H1 (cell line): ENCODE results near the gene ZNF536. TPM values are rescaled to one million over a fixed set of nuclear protein-coding genes. Genes with fewer than 3 reads are reported as not detected.

Experiments used
- CTCF ChIA-PET: fragments of 300-600 bp; sonication (Branson Sonifier 250); formaldehyde crosslinking; loops from one replicate; lab custom pipeline; 2021; ENCODE audit not compliant: partially characterized antibody; lab: Charles Lee
- POLR2A ChIA-PET: fragments of 300-600 bp; sonication (Branson Sonifier 250); formaldehyde crosslinking; loops from one replicate; lab custom pipeline; 2021; ENCODE audit warnings: inconsistent platforms; ENCODE audit not compliant: partially characterized antibody; lab: Charles Lee
- DNase-seq, 2 experiments: peaks; one replicate each; pipeline versions ENCODE4 v3.0.0 to v3.0.0-alpha.2; 2010 to 2022; ENCODE audit warnings: low spot score in 2 of 2, low read depth in 1 of 2, mixed read lengths in 1 of 2
- FAIRE-seq: peaks from 2 replicates; lab custom pipeline; 2011; peaks lifted over from hg19 to GRCh38; lab: Jason Lieb, UNC
- H2AFZ ChIP-seq: 2 replicates; pipeline ENCODE4 v1.8.1; 2012; ENCODE audit warnings: low read length, inconsistent platforms
- H2AK5ac ChIP-seq: 2 replicates; pipeline ENCODE4 v1.6.1; 2013; ENCODE audit warnings: low read depth, low read length
- H2BK120ac ChIP-seq: replicated peaks from 2 replicates; pipeline ENCODE3; 2013; ENCODE audit warnings: low read depth, low read length, inconsistent platforms
- H2BK12ac ChIP-seq: 2 replicates; pipeline ENCODE4 v1.6.1; 2013; ENCODE audit warnings: low read depth, low read length
- H2BK15ac ChIP-seq: 2 replicates; pipeline ENCODE4 v1.6.1; 2013; ENCODE audit warnings: low read length
- H2BK20ac ChIP-seq: 2 replicates; pipeline ENCODE4 v1.6.1; 2013; ENCODE audit warnings: low read length
- H2BK5ac ChIP-seq: 2 replicates; pipeline ENCODE4 v1.6.1; 2013; ENCODE audit warnings: low read depth, low read length
- H3K14ac ChIP-seq: 2 replicates; pipeline ENCODE4 v1.6.1; 2013; ENCODE audit warnings: inconsistent platforms; ENCODE audit not compliant: insufficient read length
- H3K18ac ChIP-seq: 2 replicates; pipeline ENCODE4 v1.6.1; 2013; ENCODE audit warnings: low read length; ENCODE audit errors: extremely low read depth
- H3K23ac ChIP-seq: 2 replicates; pipeline ENCODE4 v1.6.1; 2013; ENCODE audit warnings: inconsistent platforms; ENCODE audit not compliant: insufficient read length
- H3K23me2 ChIP-seq: 2 replicates; pipeline ENCODE4 v1.6.1; 2013; ENCODE audit warnings: low read depth, low read length
- H3K27ac ChIP-seq: 2 replicates; pipeline ENCODE4 v1.6.1; 2011; ENCODE audit warnings: low read depth, low read length, inconsistent platforms
- H3K27me3 ChIP-seq, 4 experiments: replicated peaks in 1 of 4; 1 replicate in 1 of 4; 2 replicates in 3 of 4; pipeline versions ENCODE4 v1.6.1 to v1.8.1; 2011 to 2013; ENCODE audit warnings: low read length in 3 of 4, mild to moderate bottlenecking in 3 of 4, inconsistent platforms in 2 of 4, mixed read lengths in 2 of 4, moderate library complexity in 1 of 4; ENCODE audit not compliant: control insufficient read depth in 3 of 4, insufficient read depth in 3 of 4; ENCODE audit errors: extremely low read depth in 1 of 4
- H3K36me3 ChIP-seq, 4 experiments: 2 replicates each; pipeline versions ENCODE4 v1.6.1 to v1.8.1; 2011 to 2013; ENCODE audit warnings: mild to moderate bottlenecking in 4 of 4, low read length in 3 of 4, moderate library complexity in 2 of 4, control low read depth in 1 of 4, inconsistent platforms in 1 of 4; ENCODE audit not compliant: insufficient read depth in 4 of 4, control insufficient read depth in 2 of 4
- H3K4ac ChIP-seq: replicated peaks from 2 replicates; pipeline ENCODE3; 2013; ENCODE audit warnings: low read length, low read depth, mixed read lengths, inconsistent platforms; ENCODE audit not compliant: insufficient read length
- H3K4me1 ChIP-seq, 4 experiments: replicated peaks in 1 of 4; 1 replicate in 1 of 4; 2 replicates in 3 of 4; pipeline versions ENCODE4 v1.6.1 to v1.8.1; 2011 to 2013; ENCODE audit warnings: low read length in 3 of 4, inconsistent platforms in 2 of 4, mixed read lengths in 1 of 4; ENCODE audit not compliant: insufficient read depth in 4 of 4, control insufficient read depth in 3 of 4
- H3K4me2 ChIP-seq, 2 experiments: 2 replicates each; pipeline versions ENCODE4 v1.6.1 to v1.8.1; 2011 to 2013; ENCODE audit warnings: low read depth in 2 of 2, low read length in 2 of 2, control low read depth in 1 of 2, inconsistent platforms in 1 of 2, mild to moderate bottlenecking in 1 of 2; ENCODE audit not compliant: insufficient read depth in 1 of 2
- H3K4me3 ChIP-seq, 4 experiments: fragments of 200-600, 300-600 bp in 1 of 4; sonication (generic), shearing (Covaris generic), sonication (Bioruptor Twin) in 1 of 4; 2 replicates each; pipeline versions ENCODE4 v1.5.1 to v1.8.1; 2011 to 2016; ENCODE audit warnings: low read length in 4 of 4, low read depth in 3 of 4, control low read depth in 2 of 4, inconsistent platforms in 2 of 4, mild to moderate bottlenecking in 2 of 4, mixed read lengths in 1 of 4, moderate library complexity in 1 of 4; ENCODE audit not compliant: insufficient read depth in 2 of 4; ENCODE audit errors: extremely low read depth in 1 of 4
- H3K56ac ChIP-seq: replicated peaks from 2 replicates; pipeline ENCODE3; 2013; ENCODE audit warnings: low read depth, mild to moderate bottlenecking, mixed read lengths, low read length, inconsistent platforms; ENCODE audit not compliant: insufficient read length
- H3K79me1 ChIP-seq: 2 replicates; pipeline ENCODE4 v1.6.1; 2013; ENCODE audit warnings: low read depth, low read length, control low read depth
- H3K79me2 ChIP-seq, 2 experiments: 2 replicates each; pipeline versions ENCODE4 v1.6.1 to v1.8.1; 2012 to 2013; ENCODE audit warnings: low read length in 2 of 2, mild to moderate bottlenecking in 2 of 2, inconsistent platforms in 1 of 2; ENCODE audit not compliant: insufficient read depth in 2 of 2, control insufficient read depth in 1 of 2
- H3K9ac ChIP-seq, 4 experiments: replicated peaks in 1 of 4; 1 replicate in 1 of 4; 2 replicates in 3 of 4; pipeline versions ENCODE4 v1.6.1 to v1.8.1; 2011 to 2013; ENCODE audit warnings: low read depth in 3 of 4, low read length in 3 of 4, control low read depth in 2 of 4, mild to moderate bottlenecking in 2 of 4, moderate library complexity in 2 of 4, inconsistent platforms in 1 of 4; ENCODE audit errors: extremely low read depth in 1 of 4
- H3K9me3 ChIP-seq, 2 experiments: 2 replicates each; pipeline versions ENCODE4 v1.6.1 to v1.8.1; 2012 to 2013; ENCODE audit warnings: mild to moderate bottlenecking in 2 of 2, moderate library complexity in 2 of 2, control low read depth in 1 of 2, inconsistent platforms in 1 of 2, low read depth in 1 of 2, low read length in 1 of 2, mixed read lengths in 1 of 2; ENCODE audit not compliant: insufficient read depth in 2 of 2
- H4K20me1 ChIP-seq, 2 experiments: replicated peaks in 1 of 2; 2 replicates each; pipeline versions ENCODE3 to v1.8.1; 2011 to 2013; ENCODE audit warnings: inconsistent platforms in 2 of 2, low read length in 2 of 2, mild to moderate bottlenecking in 1 of 2; ENCODE audit not compliant: insufficient read depth in 2 of 2, control insufficient read depth in 1 of 2
- H4K5ac ChIP-seq: 2 replicates; pipeline ENCODE4 v1.6.1; 2013; ENCODE audit warnings: low read length, low read depth, mixed read lengths, inconsistent platforms; ENCODE audit not compliant: insufficient read length
- H4K8ac ChIP-seq: 2 replicates; pipeline ENCODE4 v1.8.0; 2013; ENCODE audit warnings: mild to moderate bottlenecking, moderate library complexity, low read length, inconsistent platforms; ENCODE audit not compliant: insufficient read depth; ENCODE audit errors: extremely low read depth
- H4K91ac ChIP-seq: replicated peaks from 2 replicates; pipeline ENCODE3; 2013; ENCODE audit warnings: low read length, mixed read lengths, inconsistent platforms; ENCODE audit not compliant: insufficient read length
- CHD1 ChIP-seq: IDR thresholded peaks from 2 replicates; pipeline ENCODE4 v1.6.1; 2012; ENCODE audit warnings: low read depth, low read length, improper control_type of control experiment
- JUN ChIP-seq: IDR thresholded peaks from 2 replicates; pipeline ENCODE4 v1.6.1; 2011; ENCODE audit warnings: low read depth, mild to moderate bottlenecking, improper control_type of control experiment, low read length
- KDM1A ChIP-seq: fragments of 200-600, 300-600 bp; sonication (generic); IDR thresholded peaks from 2 replicates; pipeline ENCODE4 v1.7.1; 2016; ENCODE audit warnings: mild to moderate bottlenecking, low read length, borderline replicate concordance
- KDM5A ChIP-seq: fragments of 200-600 bp; IDR thresholded peaks from 2 replicates; pipeline ENCODE4 v1.7.1; 2012; ENCODE audit warnings: mild to moderate bottlenecking, low read length, inconsistent platforms, mixed read lengths
- PHF8 ChIP-seq: fragments of 200-600 bp; sonication (generic); conservative IDR thresholded peaks from 2 replicates; pipeline ENCODE4 v1.7.1; 2012; ENCODE audit warnings: low read depth, mild to moderate bottlenecking, inconsistent platforms, low read length, moderate library complexity
- SAP30 ChIP-seq: fragments of 300-600 bp; sonication (generic); IDR thresholded peaks from 2 replicates; pipeline ENCODE4 v1.7.1; 2012; ENCODE audit warnings: low read length, moderate library complexity, mild to moderate bottlenecking, inconsistent platforms; ENCODE audit not compliant: insufficient read depth, insufficient replicate concordance
- SP4 ChIP-seq: IDR thresholded peaks from 2 replicates; pipeline ENCODE4 v1.6.1; 2012; ENCODE audit warnings: low read length, inconsistent platforms
- YY1 ChIP-seq: IDR thresholded peaks from 2 replicates; pipeline ENCODE4 v1.6.1; 2011; ENCODE audit warnings: low read depth, mild to moderate bottlenecking, low read length
- whole genome bisulfite sequencing, 2 experiments: shearing (Covaris generic) in 1 of 2; methylation state at CpG; one replicate each; pipeline versions ENCODE4 v1.1.6 to v1.1.7; 2013 to 2015; ENCODE audit warnings: low lambda C conversion rate in 2 of 2, mixed read lengths in 2 of 2, inconsistent platforms in 1 of 2, low coverage in 1 of 2, missing lambda C conversion rate in 1 of 2; ENCODE audit not compliant: insufficient replicate concordance in 2 of 2, insufficient coverage in 1 of 2, insufficient read length in 1 of 2; ENCODE audit errors: extremely low coverage in 1 of 2, missing lambda C conversion rate in 1 of 2; 5-methylcytosine and 5-hydroxymethylcytosine counted together
- polyA plus RNA-seq, 7 experiments: library from polyadenylated mRNA; depleted of rRNA in 3 of 7; stranded (reverse) in 5 of 7; unstranded in 2 of 7; fragments of >200 nt in 5 of 7; fragments of 200-250 nt in 2 of 7; gene quantifications; 1 replicate in 5 of 7; 2 replicates in 1 of 7; 4 replicates in 1 of 7; pipeline versions ENCODE4 v1.2.1 to v1.2.3, GENCODE V29; 2011 to 2013; ENCODE audit warnings: missing spikeins in 2 of 7, mixed read lengths in 2 of 7
- total RNA-seq: library from RNA; stranded (reverse); fragmentation: NEBNext Ultra II Directional; extraction: Animal tissue kit (Norgen Biotek cat#: 25700); gene quantifications from 2 replicates; pipeline ENCODE4 v1.2.1, GENCODE V29; 2021

The ZNF536 gene
- total and polyA plus RNA-seq, 2 of the 8 experiments (the other 6 are each of a cell fraction or from before 2014, with no cell fraction given), result 0.09 to 0.11 TPM

DNA sequence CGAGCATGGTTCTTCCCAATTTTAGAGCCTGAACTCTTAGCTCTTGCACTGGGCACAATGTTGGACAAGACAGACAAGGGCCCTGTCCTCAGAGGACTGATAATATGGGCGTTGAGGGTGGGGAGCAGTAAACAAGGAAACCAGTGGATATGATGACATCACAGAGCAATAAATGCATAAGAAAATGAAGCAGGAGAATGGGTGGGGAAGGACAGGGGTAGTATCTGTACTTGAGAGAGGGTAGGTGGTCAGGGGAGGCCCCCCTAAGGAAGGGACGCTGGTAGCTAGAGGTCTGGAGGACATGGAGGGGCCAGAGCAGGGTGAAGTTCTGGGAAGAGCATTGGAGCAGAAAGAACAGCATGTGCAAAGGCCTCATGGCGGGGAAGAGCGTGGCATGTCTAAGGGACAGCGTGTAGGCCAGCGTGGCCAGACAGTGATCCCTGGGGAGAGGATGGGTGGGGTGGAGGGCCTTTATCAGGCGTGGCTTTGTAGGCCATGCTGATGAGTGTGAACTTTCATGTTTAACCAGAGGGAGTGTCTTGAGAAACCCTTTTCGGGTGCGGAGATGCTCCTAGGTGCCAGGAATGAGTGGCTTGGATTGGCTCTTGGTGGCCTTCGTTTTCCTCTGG is 15.1 kb upstream of the ZNF536 start:
- H3K18ac ChIP-seq, result no peak overlapping the region
- no peaks in the 10 kb centered on the region for H3K79me2 ChIP-seq
- no peaks in the 10 kb centered on the region for H3K23me2 ChIP-seq
- 89% methylated on average over 11 of the region's 11 CpGs; no CpG with 5 or more reads in 1 of the 2 experiments for WGBS, 2 experiments
- no peak overlapping the region for H2BK20ac ChIP-seq
- no peak overlapping the region for H3K4me3 ChIP-seq
- H4K8ac ChIP-seq, result no peak overlapping the region
- H2AFZ ChIP-seq, result no peak overlapping the region
- no peak for FAIRE-seq
- H4K20me1 ChIP-seq, result no peaks in the 10 kb centered on the region
- H2BK120ac ChIP-seq, result no peak overlapping the region
- no peaks in the 10 kb centered on the region for H3K36me3 ChIP-seq
- H2BK15ac ChIP-seq, result no peak overlapping the region; the same call in 1 of the 2 replicates
- no peak overlapping the region for H3K4ac ChIP-seq
- H3K27me3 ChIP-seq, result no peaks in the 10 kb centered on the region
- no peaks in the 10 kb centered on the region; the same call in 1 of the 2 replicates for H3K79me1 ChIP-seq
- H3K23ac ChIP-seq, result no peak overlapping the region
- H2BK12ac ChIP-seq, result 0 out of 2 replicates have a peak overlapping the region, but pooled peaks have one; percentile 17
- no peak overlapping the region for H4K5ac ChIP-seq
- ChIA-PET POLR2A (no interaction called here), CTCF (interaction anchor here (0.9 kb wide), 1 partner anchor 14 kb away, joined by 3 read pairs; no protein-coding TSS in a partner anchor)
- H2BK5ac ChIP-seq, result no peak overlapping the region
- H3K9ac ChIP-seq, result no peak overlapping the region
- H3K9me3 ChIP-seq, result no peaks in the 10 kb centered on the region
- no peak for DNase-seq
- peaks cover 5 to 10% (median 7%) of the 10 kb centered on the region in 4 experiments; a peak in 5 of 7 replicates for H3K4me1 ChIP-seq
- H2AK5ac ChIP-seq, result no peak overlapping the region
- H3K56ac ChIP-seq, result no peak overlapping the region
- TF ChIP-seq KDM5A (no peak), SAP30 (no peak), KDM1A (no peak), PHF8 (no peak), YY1 (no peak), CHD1 (no peak), JUN (no peak), SP4 (no peak)
- H3K14ac ChIP-seq, result no peak overlapping the region
- no peak overlapping the region for H4K91ac ChIP-seq
- no peak overlapping the region for H3K27ac ChIP-seq
- no peak overlapping the region for H3K4me2 ChIP-seq
